Endothelial cell of umbilical vein (primary cell): Measurements from ENCODE around the gene RASA1. TPM values are rescaled to one million over a fixed set of nuclear protein-coding genes. Genes with fewer than 3 reads are reported as not detected.

Source experiments
- BruUV-seq: library from RNA; stranded (reverse); fragments of 400-500 nt; replicated peaks from 2 replicates; lab custom pipeline; 2021; lab: Mats Ljungman, UMichigan
- CTCF ChIA-PET: fragments of 300-600, 350-600 bp; sonication (Branson Sonifier 250); formaldehyde crosslinking; loops from one replicate; lab custom pipeline; 2021; ENCODE audit warnings: antibody characterized with exemption, inconsistent platforms; lab: Charles Lee
- POLR2A ChIA-PET: fragments of 300-600, 350-600 bp; sonication (Branson Sonifier 250); formaldehyde crosslinking; loops from one replicate; lab custom pipeline; 2021; ENCODE audit warnings: antibody characterized with exemption, inconsistent platforms; lab: Charles Lee
- DNase-seq: peaks from one replicate; pipeline ENCODE4 v3.0.0-alpha.2; 2011; ENCODE audit warnings: low read depth, low spot score
- FAIRE-seq: peaks from 2 replicates; lab custom pipeline; 2011; peaks lifted over from hg19 to GRCh38; lab: Jason Lieb, UNC
- H2AFZ ChIP-seq: 2 replicates; pipeline ENCODE4 v1.6.0; 2012; ENCODE audit warnings: low read depth, low read length, control low read depth, inconsistent platforms
- H3K27ac ChIP-seq: 2 replicates; pipeline ENCODE4 v1.5.1; 2011; ENCODE audit warnings: low read depth, mild to moderate bottlenecking, control low read depth, low read length, moderate library complexity; ENCODE audit not compliant: insufficient read depth
- H3K27me3 ChIP-seq, 2 experiments: 2 replicates each; pipeline versions ENCODE4 v1.6.0 to v1.6.1; 2011; ENCODE audit warnings: low read length in 2 of 2, mixed read lengths in 1 of 2; ENCODE audit not compliant: control insufficient read depth in 2 of 2, insufficient read depth in 2 of 2
- H3K36me3 ChIP-seq, 2 experiments: 2 replicates in 1 of 2; 3 replicates in 1 of 2; pipeline ENCODE4 v1.5.1; 2011; ENCODE audit warnings: low read length in 2 of 2, mild to moderate bottlenecking in 1 of 2, moderate library complexity in 1 of 2; ENCODE audit not compliant: control insufficient read depth in 2 of 2, insufficient read depth in 2 of 2; ENCODE audit errors: extremely low read depth in 1 of 2
- H3K4me1 ChIP-seq: 3 replicates; pipeline ENCODE4 v1.5.1; 2011; ENCODE audit warnings: mild to moderate bottlenecking, low read length; ENCODE audit not compliant: control insufficient read depth, insufficient read depth; ENCODE audit errors: extremely low read depth
- H3K4me2 ChIP-seq: 2 replicates; pipeline ENCODE4 v1.6.1; 2011; ENCODE audit warnings: low read length, control low read depth, mixed read lengths; ENCODE audit not compliant: insufficient read depth
- H3K4me3 ChIP-seq, 3 experiments: fragments of 200-600 bp in 1 of 3; sonication (generic), shearing (Covaris generic) in 1 of 3; replicated peaks in 1 of 3; 2 replicates each; pipeline ENCODE4 v1.5.1; 2011 to 2016; ENCODE audit warnings: control low read depth in 3 of 3, low read length in 3 of 3, mild to moderate bottlenecking in 2 of 3, inconsistent platforms in 1 of 3, low read depth in 1 of 3, moderate library complexity in 1 of 3; ENCODE audit not compliant: insufficient read depth in 1 of 3
- H3K79me2 ChIP-seq: 2 replicates; pipeline ENCODE4 v1.6.0; 2012; ENCODE audit warnings: low read length, inconsistent platforms; ENCODE audit not compliant: control insufficient read depth, insufficient read depth
- H3K9ac ChIP-seq: replicated peaks from 2 replicates; pipeline ENCODE3; 2011; ENCODE audit warnings: low read length, control low read depth; ENCODE audit not compliant: insufficient read depth; ENCODE audit errors: extremely low read depth
- H3K9me1 ChIP-seq: replicated peaks from 3 replicates; pipeline ENCODE4 v1.6.0; 2011; ENCODE audit warnings: mild to moderate bottlenecking, low read length; ENCODE audit not compliant: control insufficient read depth, insufficient read depth; ENCODE audit errors: extremely low read depth
- H3K9me3 ChIP-seq: replicated peaks from 2 replicates; pipeline ENCODE4 v1.5.1; 2012; ENCODE audit warnings: low read length, inconsistent platforms; ENCODE audit not compliant: control insufficient read depth, insufficient read depth
- H4K20me1 ChIP-seq: replicated peaks from 2 replicates; pipeline ENCODE3; 2011; ENCODE audit warnings: mild to moderate bottlenecking, low read length; ENCODE audit not compliant: control insufficient read depth, insufficient read depth; ENCODE audit errors: extremely low read depth
- EZH2 ChIP-seq: IDR thresholded peaks from 2 replicates; pipeline ENCODE4 v1.6.1; 2012; ENCODE audit warnings: borderline replicate concordance, low read depth, mild to moderate bottlenecking, moderate library complexity, low read length, inconsistent platforms; ENCODE audit not compliant: severe bottlenecking
- FOS ChIP-seq: IDR thresholded peaks from 2 replicates; pipeline ENCODE4 v1.6.1; 2011; ENCODE audit warnings: mild to moderate bottlenecking, low read length, moderate library complexity, borderline replicate concordance; ENCODE audit not compliant: insufficient read depth
- GATA2 ChIP-seq: IDR thresholded peaks from 2 replicates; pipeline ENCODE4 v1.7.0; 2011; ENCODE audit warnings: low read depth, mild to moderate bottlenecking, moderate library complexity, mixed read lengths, low read length; ENCODE audit not compliant: insufficient read length, insufficient read depth
- JUN ChIP-seq: IDR thresholded peaks from 2 replicates; pipeline ENCODE4 v1.6.1; 2011; ENCODE audit warnings: borderline replicate concordance, low read depth; ENCODE audit not compliant: insufficient read length, insufficient read depth
- MAX ChIP-seq: IDR thresholded peaks from 2 replicates; pipeline ENCODE4 v1.6.1; 2011; ENCODE audit not compliant: insufficient read depth, insufficient read length
- MYC ChIP-seq: IDR thresholded peaks from one replicate; pipeline ENCODE4 v1.6.1; 2011; ENCODE audit warnings: mild to moderate bottlenecking, low read depth, low read length
- POLR2A ChIP-seq: IDR thresholded peaks from 2 replicates; pipeline ENCODE4 v1.6.1; 2012; ENCODE audit warnings: low read depth, mild to moderate bottlenecking, control low read depth, low read length
- POLR2AphosphoS5 ChIP-seq: IDR thresholded peaks from 2 replicates; pipeline ENCODE4 v1.6.1; 2012; ENCODE audit warnings: low read depth, mild to moderate bottlenecking, control low read depth, low read length, moderate library complexity; ENCODE audit not compliant: insufficient read depth
- dilution Hi-C: fragments of 300-500 bp; cut with MboI; formaldehyde crosslinking; loops from one replicate; pipeline ENCODE4 v1.15.0; 2019; ENCODE audit warnings: low sequenced_read_pairs; ENCODE audit not compliant: extremely low pct_ligation_motif_present
- intact Hi-C: fragments of 100-400 bp; cut with micrococcal nuclease; formaldehyde crosslinking; loops from one replicate; pipeline ENCODE4 v1.10.0; 2022
- polyA plus RNA-seq, 4 experiments: library from polyadenylated mRNA; depleted of rRNA in 3 of 4; stranded (reverse) in 3 of 4; unstranded in 1 of 4; fragments of >200 nt; gene quantifications; 2 replicates each; pipeline versions ENCODE4 v1.2.1 to v1.2.3, GENCODE V29; 2011 to 2012; ENCODE audit warnings: missing spikeins in 1 of 4
- total RNA-seq: library from RNA; stranded (reverse); gene quantifications from 2 replicates; pipeline ENCODE4 v1.2.3, GENCODE V29; 2021
- TF ChIP-seq, protein P1 (sequence below), 2 donors: IDR thresholded peaks; 1 replicate in 1 of 2; 2 replicates in 1 of 2; pipeline ENCODE4 v1.5.1; 2011; ENCODE audit warnings: low read length in 2 of 2, mild to moderate bottlenecking in 2 of 2, moderate library complexity in 2 of 2, control low read depth in 1 of 2, inconsistent platforms in 1 of 2, low read depth in 1 of 2; ENCODE audit not compliant: insufficient read depth in 1 of 2; ENCODE audit errors: extremely low read depth in 1 of 2

RASA1 gene
- total and polyA plus RNA-seq, 2 donors (not counting 3 experiments of a cell fraction or from before 2014, with no cell fraction given): 23.1 to 42.0 TPM

GRCh38 chr5:87398981-87399614, 131.4 kb downstream of the RASA1 start:
- no TSS peak for BruUV-seq
- ChIA-PET POLR2A (no interaction called here), CTCF (interaction anchor here (1.0 to 5.8 kb wide), 14 partner anchors 10 to 518 kb away, joined by 3 to 134 read pairs (median 6); partner anchors contain the start of gene CCNH)
- Histone ChIP-seq H3K27me3 (no peaks in the 10 kb centered on the region), H3K9me3 (no peaks in the 10 kb centered on the region), H3K9me1 (no peaks in the 10 kb centered on the region), H3K27ac (no peak overlapping the region), H3K36me3 (peaks cover 11 to 43% of the 10 kb centered on the region in 2 experiments), H3K9ac (no peak overlapping the region), H3K4me2 (no peak overlapping the region), H2AFZ (no peak overlapping the region), H3K79me2 (peaks cover 26% of the 10 kb centered on the region), H3K4me1 (peaks cover 23% of the 10 kb centered on the region), H4K20me1 (no peaks in the 10 kb centered on the region), H3K4me3 (no peak overlapping the region)
- TF ChIP-seq, protein P1, sequence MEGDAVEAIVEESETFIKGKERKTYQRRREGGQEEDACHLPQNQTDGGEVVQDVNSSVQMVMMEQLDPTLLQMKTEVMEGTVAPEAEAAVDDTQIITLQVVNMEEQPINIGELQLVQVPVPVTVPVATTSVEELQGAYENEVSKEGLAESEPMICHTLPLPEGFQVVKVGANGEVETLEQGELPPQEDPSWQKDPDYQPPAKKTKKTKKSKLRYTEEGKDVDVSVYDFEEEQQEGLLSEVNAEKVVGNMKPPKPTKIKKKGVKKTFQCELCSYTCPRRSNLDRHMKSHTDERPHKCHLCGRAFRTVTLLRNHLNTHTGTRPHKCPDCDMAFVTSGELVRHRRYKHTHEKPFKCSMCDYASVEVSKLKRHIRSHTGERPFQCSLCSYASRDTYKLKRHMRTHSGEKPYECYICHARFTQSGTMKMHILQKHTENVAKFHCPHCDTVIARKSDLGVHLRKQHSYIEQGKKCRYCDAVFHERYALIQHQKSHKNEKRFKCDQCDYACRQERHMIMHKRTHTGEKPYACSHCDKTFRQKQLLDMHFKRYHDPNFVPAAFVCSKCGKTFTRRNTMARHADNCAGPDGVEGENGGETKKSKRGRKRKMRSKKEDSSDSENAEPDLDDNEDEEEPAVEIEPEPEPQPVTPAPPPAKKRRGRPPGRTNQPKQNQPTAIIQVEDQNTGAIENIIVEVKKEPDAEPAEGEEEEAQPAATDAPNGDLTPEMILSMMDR (IDR thresholded peaks at IDR 0.05; ENCODE audit: extremely low read depth in 1 of 2, insufficient read depth in 1 of 2, low read depth in 1 of 2, low read length in 2 of 2): no peak
- no peak for TF ChIP-seq MYC
- no peak for TF ChIP-seq POLR2A
- intact Hi-C loops: no loop called here
- FAIRE-seq (no peak), DNase-seq (no peak)
- dilution Hi-C loops: no loop called here

GRCh38 chr5:87399720-87400119, 132.0 kb downstream of the RASA1 start:
- Histone ChIP-seq H3K4me3 (no peak overlapping the region), H2AFZ (no peak overlapping the region), H3K9me1 (peaks cover 2% of the 10 kb centered on the region), H4K20me1 (no peaks in the 10 kb centered on the region), H3K9me3 (no peaks in the 10 kb centered on the region), H3K4me2 (no peak overlapping the region), H3K79me2 (peaks cover 29% of the 10 kb centered on the region), H3K4me1 (peaks cover 17% of the 10 kb centered on the region), H3K9ac (no peak overlapping the region), H3K36me3 (peaks cover 11 to 44% of the 10 kb centered on the region in 2 experiments), H3K27ac (no peak overlapping the region), H3K27me3 (no peaks in the 10 kb centered on the region)
- intact Hi-C loops (loop anchor here (1.0 to 5.0 kb wide), 5 partner anchors 205 to 432 kb away; no protein-coding TSS in a partner anchor), dilution Hi-C loops (no loop called here)
- no TSS peak for BruUV-seq
- no peak for TF ChIP-seq JUN
- TF ChIP-seq, protein P1 (IDR thresholded peaks at IDR 0.05; ENCODE audit: extremely low read depth in 1 of 2, insufficient read depth in 1 of 2, low read depth in 1 of 2, low read length in 2 of 2): no peak
- TF ChIP-seq POLR2A: no peak
- TF ChIP-seq POLR2AphosphoS5: no peak
- TF ChIP-seq MAX: no peak
- no peak for TF ChIP-seq MYC
- no peak for TF ChIP-seq GATA2
- TF ChIP-seq EZH2: no peak
- no peak for TF ChIP-seq FOS
- POLR2A ChIA-PET: no interaction called here
- CTCF ChIA-PET: interaction anchor here (0.6 to 5.8 kb wide), 35 partner anchors 8 to 1291 kb away, joined by 3 to 134 read pairs (median 5); partner anchors contain the start of genes CCNH and RASA1
- no peak for DNase-seq
- no peak for FAIRE-seq
